ENCODE results near the gene PIAS4. TPM values are rescaled to one million over a fixed set of nuclear protein-coding genes. Genes with fewer than 3 reads are reported as not detected.

The PIAS4 gene
- total RNA-seq, 2 donors from 2014 or later: 12.7 to 17.1 TPM

DNA sequence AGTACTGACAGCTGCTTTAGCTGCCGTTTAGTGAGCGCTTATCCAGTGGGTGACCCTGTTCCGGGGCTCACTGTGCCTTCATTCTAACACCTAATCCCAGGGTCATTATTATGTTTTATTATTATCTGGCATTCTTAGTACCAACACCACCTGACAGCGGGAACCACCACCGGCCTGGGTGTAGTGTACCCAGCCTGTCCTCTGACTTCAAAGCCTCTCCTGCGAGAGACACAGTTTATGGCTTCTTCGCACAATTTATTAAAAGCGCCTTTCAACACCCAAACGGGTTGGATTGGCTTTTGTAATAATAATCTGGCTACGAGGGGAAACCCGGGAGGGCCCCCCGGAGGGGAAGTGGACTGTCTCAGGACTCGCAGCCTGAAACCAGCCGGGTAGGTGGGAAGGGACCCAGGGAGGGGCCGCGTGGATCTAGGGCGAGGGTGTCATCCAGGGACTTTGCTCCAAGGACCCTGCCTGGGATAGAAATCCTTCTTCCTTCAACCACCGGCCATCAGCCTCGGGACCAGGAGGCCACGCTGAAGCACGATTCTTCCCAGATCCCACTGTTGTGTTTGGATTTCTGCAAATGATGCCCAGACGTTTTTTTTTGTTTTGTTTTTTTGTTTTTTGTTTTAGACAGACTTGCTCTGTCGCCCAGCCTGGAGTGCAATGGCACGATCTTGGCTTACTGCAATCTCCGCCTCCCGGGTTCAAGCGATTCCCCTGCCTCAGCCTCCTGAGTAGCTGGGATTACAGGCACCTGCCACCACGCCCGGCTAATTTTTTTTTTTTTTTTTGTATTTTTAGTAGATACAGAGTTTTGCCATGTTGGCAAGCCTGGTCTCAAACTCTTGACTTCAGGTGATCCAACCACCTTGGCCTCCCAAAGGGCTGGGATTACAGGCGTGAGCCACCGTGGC lies 60.8 kb downstream of the PIAS4 start:
- TF ChIP-seq, protein P1, sequence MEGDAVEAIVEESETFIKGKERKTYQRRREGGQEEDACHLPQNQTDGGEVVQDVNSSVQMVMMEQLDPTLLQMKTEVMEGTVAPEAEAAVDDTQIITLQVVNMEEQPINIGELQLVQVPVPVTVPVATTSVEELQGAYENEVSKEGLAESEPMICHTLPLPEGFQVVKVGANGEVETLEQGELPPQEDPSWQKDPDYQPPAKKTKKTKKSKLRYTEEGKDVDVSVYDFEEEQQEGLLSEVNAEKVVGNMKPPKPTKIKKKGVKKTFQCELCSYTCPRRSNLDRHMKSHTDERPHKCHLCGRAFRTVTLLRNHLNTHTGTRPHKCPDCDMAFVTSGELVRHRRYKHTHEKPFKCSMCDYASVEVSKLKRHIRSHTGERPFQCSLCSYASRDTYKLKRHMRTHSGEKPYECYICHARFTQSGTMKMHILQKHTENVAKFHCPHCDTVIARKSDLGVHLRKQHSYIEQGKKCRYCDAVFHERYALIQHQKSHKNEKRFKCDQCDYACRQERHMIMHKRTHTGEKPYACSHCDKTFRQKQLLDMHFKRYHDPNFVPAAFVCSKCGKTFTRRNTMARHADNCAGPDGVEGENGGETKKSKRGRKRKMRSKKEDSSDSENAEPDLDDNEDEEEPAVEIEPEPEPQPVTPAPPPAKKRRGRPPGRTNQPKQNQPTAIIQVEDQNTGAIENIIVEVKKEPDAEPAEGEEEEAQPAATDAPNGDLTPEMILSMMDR (IDR thresholded peaks at IDR 0.05): no peak
- no peak for TF ChIP-seq POLR2A (IDR thresholded peaks at IDR 0.05)
- 34 to 36% methylated on average over 25 to 31 of the region's 31 CpGs for WGBS, 2 donors
- Histone ChIP-seq H3K36me3 (replicated peaks in 1 of 2; ENCODE audit: insufficient read depth in 1 of 2, low read depth in 2 of 2) (no peaks in the 10 kb centered on the region), H3K27me3 (no peaks in the 10 kb centered on the region), H3K4me1 (peaks cover 22% of the 10 kb centered on the region), H3K27ac (peak overlapping the region; percentile 91 to 97 (median 95)), H3K9me3 (no peaks in the 10 kb centered on the region), H3K4me3 (peak overlapping the region in 1 of 2 donors; percentile 97)
- DNase-seq (no peak), ATAC-seq (no peak)
- intact Hi-C loops (cut with DNase I): loop anchor here (5.0 kb wide), 1 partner anchor 66 kb away; no protein-coding TSS in a partner anchor

DNA sequence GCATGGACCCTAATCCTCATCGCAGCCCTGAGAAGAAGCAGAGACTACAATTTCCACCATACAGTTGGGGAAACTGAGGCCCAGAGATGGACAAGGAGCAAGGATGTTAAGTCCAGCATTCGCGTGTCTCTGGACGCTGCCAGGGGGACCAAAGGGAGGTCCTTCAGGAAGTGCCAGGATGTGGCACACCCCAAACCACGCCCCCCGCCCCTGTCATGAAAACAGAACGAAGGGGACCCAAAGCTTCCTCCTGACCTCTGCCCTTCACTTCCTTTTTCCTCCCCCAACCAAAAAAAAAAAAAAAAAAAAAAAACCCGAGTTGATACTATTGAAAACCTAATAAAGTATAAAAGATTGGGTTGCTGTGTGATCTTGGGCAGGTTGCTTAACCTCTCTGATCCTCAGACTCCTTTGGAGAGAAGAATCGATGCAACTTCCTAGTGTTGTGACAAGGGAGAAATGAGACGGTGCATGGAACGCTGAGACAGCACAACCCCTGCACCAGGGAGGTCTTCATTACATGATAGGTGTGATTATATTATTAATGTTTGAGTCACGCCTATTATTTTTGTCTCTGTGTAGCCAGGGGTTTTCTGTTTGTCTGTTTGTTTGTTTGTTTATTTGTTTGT lies 61.9 kb downstream of the PIAS4 start:
- intact Hi-C loops (cut with DNase I): loop anchor here (5.0 kb wide), 1 partner anchor 67 kb away; no protein-coding TSS in a partner anchor

DNA sequence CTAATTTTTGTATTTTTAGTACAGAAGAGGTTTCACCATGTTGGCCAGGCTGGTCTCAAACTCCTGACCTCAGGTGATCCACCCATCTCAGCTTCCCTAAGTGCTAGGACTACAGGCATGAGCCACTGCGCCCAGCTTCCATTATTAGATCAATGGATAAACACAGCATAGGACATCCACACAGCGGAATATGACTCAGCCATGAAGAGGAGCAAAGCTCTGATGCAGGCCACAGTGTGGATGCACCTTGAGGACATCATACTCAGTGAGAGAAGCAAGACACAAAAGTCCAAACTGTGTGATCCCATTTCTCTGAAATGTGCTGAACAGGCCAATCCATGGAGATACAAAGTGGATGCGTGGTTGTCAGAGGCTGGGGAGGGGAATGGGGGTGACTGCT lies 64.1 kb downstream of the PIAS4 start:
- ATAC-seq (no peak), DNase-seq (no peak)
- WGBS, 2 donors: 86 to 88% methylated on average over 3 of the region's 3 CpGs
- Histone ChIP-seq H3K36me3 (replicated peaks in 1 of 2; ENCODE audit: insufficient read depth in 1 of 2, low read depth in 2 of 2) (no peaks in the 10 kb centered on the region), H3K4me3 (no peak overlapping the region), H3K27ac (no peak overlapping the region), H3K27me3 (no peaks in the 10 kb centered on the region), H3K9me3 (no peaks in the 10 kb centered on the region), H3K4me1 (peaks cover 6% of the 10 kb centered on the region)
- TF ChIP-seq POLR2A (IDR thresholded peaks at IDR 0.05): no peak
- TF ChIP-seq, protein P1 (IDR thresholded peaks at IDR 0.05): no peak
- intact Hi-C loops (cut with DNase I): no loop called here

More for the DNA sequence above, 61.9 kb downstream of the PIAS4 start:
- Histone ChIP-seq H3K36me3 (replicated peaks in 1 of 2; ENCODE audit: insufficient read depth in 1 of 2, low read depth in 2 of 2) (no peaks in the 10 kb centered on the region), H3K27me3 (no peaks in the 10 kb centered on the region), H3K4me3 (no peak overlapping the region), H3K27ac (no peak overlapping the region), H3K4me1 (peaks cover 10% of the 10 kb centered on the region), H3K9me3 (no peaks in the 10 kb centered on the region)
- DNase-seq (peak in 1 of 4 donors; percentile 63), ATAC-seq (no peak)
- 59 to 73% methylated on average over 11 to 12 of the region's 12 CpGs for WGBS, 2 donors
- TF ChIP-seq, protein P1 (IDR thresholded peaks at IDR 0.05): no peak
- no peak for TF ChIP-seq POLR2A (IDR thresholded peaks at IDR 0.05)

DNA sequence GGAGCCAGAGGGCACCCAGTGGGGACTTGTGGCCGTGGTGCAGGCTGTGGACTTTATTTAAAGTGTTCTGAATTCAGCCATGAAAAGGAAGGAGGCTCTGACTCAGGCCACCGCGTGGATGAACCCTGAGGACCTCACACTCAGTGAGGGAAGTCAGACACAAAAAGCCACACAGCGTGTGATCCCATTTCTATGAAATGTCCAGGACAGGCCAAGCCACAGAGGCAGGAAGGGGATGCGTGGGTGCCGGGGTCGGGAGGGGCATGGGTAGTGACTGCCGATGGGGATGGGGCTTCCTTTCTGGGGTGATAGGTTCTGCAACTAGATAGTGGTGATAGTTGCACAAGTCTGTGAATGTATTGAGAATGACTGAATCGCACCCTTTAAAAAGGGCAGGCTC lies 67.8 kb downstream of the PIAS4 start:
- WGBS, 2 donors: 57 to 75% methylated on average over 9 of the region's 9 CpGs
- H3K27ac ChIP-seq: no peak overlapping the region
- peak in 1 of 4 donors; percentile 46 for DNase-seq

More for the DNA sequence above, 67.8 kb downstream of the PIAS4 start:
- H3K9me3 ChIP-seq: no peaks in the 10 kb centered on the region
- peaks cover 14% of the 10 kb centered on the region for H3K4me1 ChIP-seq
- intact Hi-C loops (cut with DNase I): no loop called here
- H3K27me3 ChIP-seq: no peaks in the 10 kb centered on the region
- H3K4me3 ChIP-seq: no peak overlapping the region
- no peak for TF ChIP-seq POLR2A (IDR thresholded peaks at IDR 0.05)
- TF ChIP-seq, protein P1 (IDR thresholded peaks at IDR 0.05): no peak
- no peaks in the 10 kb centered on the region for H3K36me3 ChIP-seq (replicated peaks in 1 of 2; ENCODE audit: insufficient read depth in 1 of 2, low read depth in 2 of 2)
- ATAC-seq: no peak

Measured in body of pancreas (tissue), 4 donors.